ENCODE measurements around the gene PLG. TPM values are rescaled to one million over a fixed set of nuclear protein-coding genes. Genes with fewer than 3 reads are reported as not detected.

Gene PLG
- total and polyA plus RNA-seq, 2 of the 4 experiments (the other 2 are of a cell fraction): not detected

DNA sequence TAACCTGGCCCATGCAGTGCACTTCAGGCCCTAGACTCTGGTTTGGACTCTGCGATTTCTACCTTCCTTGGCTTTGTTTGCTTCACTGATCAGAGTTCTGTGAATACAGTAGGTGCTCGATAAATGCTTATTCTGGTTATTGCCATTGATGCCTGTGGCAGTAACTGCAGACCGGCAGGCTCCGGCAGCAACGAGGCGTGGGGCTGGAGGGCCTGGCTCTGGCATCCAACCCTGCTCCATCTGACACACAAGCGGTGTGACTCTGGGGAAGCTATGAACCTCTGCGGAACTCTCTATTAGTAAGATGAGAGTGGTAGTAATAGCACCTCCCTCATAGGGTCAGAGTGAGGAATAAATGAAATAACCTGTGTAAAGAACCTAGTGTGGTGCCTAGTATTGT, 66.1 kb downstream of the PLG start:
- no peak for ATAC-seq (ENCODE audit: low read depth)
- intact Hi-C loops (cut with micrococcal nuclease): no loop called here
- no CpG with 5 or more reads among the region's 8 CpGs for WGBS, 2 experiments (ENCODE audit: extremely low coverage in 2 of 2, insufficient read length in 1 of 2)
- Histone ChIP-seq H3K18ac (ENCODE audit: low read depth, low read length) (no peak overlapping the region), H3K23ac (ENCODE audit: low read depth, low read length) (no peak overlapping the region), H2BK15ac (ENCODE audit: low read depth, low read length) (no peak overlapping the region), H3K9me3 (ENCODE audit: control insufficient read depth, insufficient read depth, low read length) (peaks cover 5% of the 10 kb centered on the region; the same call in 1 of the 2 replicates), H3K4me3 (ENCODE audit: insufficient read depth, low read depth, low read length) (no peak overlapping the region), H3K79me1 (ENCODE audit: low read depth in 1 of 2, low read length in 2 of 2) (no peaks in the 10 kb centered on the region), H3K4me2 (ENCODE audit: low read depth, low read length) (no peak overlapping the region), H3K4me1 (ENCODE audit: control insufficient read depth, insufficient read depth, low read length) (no peaks in the 10 kb centered on the region), H3K9me1 (ENCODE audit: insufficient read depth, low read length) (no peaks in the 10 kb centered on the region), H2BK20ac (ENCODE audit: low read depth, low read length) (no peak overlapping the region), H4K8ac (ENCODE audit: low read depth in 2 of 2, low read length in 2 of 2) (no peak overlapping the region), H3K56ac (ENCODE audit: extremely low read depth, insufficient read depth, low read length) (no peak overlapping the region), H4K5ac (ENCODE audit: low read depth, low read length) (no peak overlapping the region), H3K27ac (ENCODE audit: insufficient read depth, low read length) (no peak overlapping the region), H2AK9ac (replicated peaks; ENCODE audit: low read depth, low read length, poor library complexity) (no peak overlapping the region), H2AFZ (replicated peaks; ENCODE audit: low read length, poor library complexity) (no peak overlapping the region), H3K14ac (replicated peaks; ENCODE audit: low read depth, low read length) (no peak overlapping the region), H2BK5ac (ENCODE audit: low read depth, low read length, poor library complexity, severe bottlenecking) (no peak overlapping the region), H2BK120ac (ENCODE audit: low read depth, low read length) (no peak overlapping the region), H3K4ac (ENCODE audit: low read depth, low read length) (no peak overlapping the region), H4K20me1 (ENCODE audit: insufficient read depth, low read length) (no peaks in the 10 kb centered on the region), H3K27me3 (ENCODE audit: control insufficient read depth, insufficient read depth, low read length) (no peaks in the 10 kb centered on the region), H4K91ac (ENCODE audit: insufficient read depth, low read depth, low read length) (no peak overlapping the region), H2AK5ac (ENCODE audit: low read depth, low read length) (no peak overlapping the region), H3K36me3 (ENCODE audit: control insufficient read depth, insufficient read depth, low read length) (no peaks in the 10 kb centered on the region), H3K9ac (ENCODE audit: low read depth, low read length) (no peak overlapping the region)
- no peak for DNase-seq
- BruUV-seq (replicated peaks): no TSS peak
- in situ Hi-C loops (cut with MboI; ENCODE audit: low sequenced_read_pairs): no loop called here
- CTCF ChIA-PET: no interaction called here
- TF ChIP-seq POLR2A (IDR thresholded peaks at IDR 0.05; ENCODE audit: low read depth, low read length) (no peak), MAZ (IDR thresholded peaks at IDR 0.05; ENCODE audit: borderline replicate concordance, low read depth, low read length) (no peak)
- dilution Hi-C loops (cut with HindIII; ENCODE audit: low sequenced_read_pairs, unreplicated experiment): no loop called here
- POLR2A ChIA-PET (ENCODE audit: unreplicated experiment): no interaction called here

Data from IMR-90 (cell line).